Neural cell (in vitro differentiated cells): ENCODE results near the gene ISG20. TPM values are rescaled to one million over a fixed set of nuclear protein-coding genes. Genes with fewer than 3 reads are reported as not detected.

Source experiments
- H2AFZ ChIP-seq: fragments of 200-600, 300-800 bp; sonication (generic), shearing (Covaris generic); 2 replicates; pipeline ENCODE4 v1.6.0; 2014; ENCODE audit warnings: low read depth, mild to moderate bottlenecking, antibody characterized with exemption, low read length, moderate library complexity
- H3F3A ChIP-seq: fragments of 200-600 bp; shearing (Covaris generic); 2 replicates; pipeline ENCODE4 v1.6.1; 2016; ENCODE audit warnings: mild to moderate bottlenecking, moderate library complexity, mixed read lengths, antibody characterized with exemption, low read length; ENCODE audit not compliant: insufficient read depth, poor library complexity, severe bottlenecking
- H3K27ac ChIP-seq: fragments of 200-600, 300-800 bp; sonication (generic), shearing (Covaris generic); 2 replicates; pipeline ENCODE4 v1.5.1; 2014; ENCODE audit warnings: mild to moderate bottlenecking, low read length, moderate library complexity
- H3K27me3 ChIP-seq: fragments of 300-800, 200-600 bp; sonication (generic), shearing (Covaris generic); 2 replicates; pipeline ENCODE4 v1.6.0; 2014; ENCODE audit warnings: mild to moderate bottlenecking, low read depth, low read length, moderate library complexity; ENCODE audit not compliant: insufficient read depth
- H3K36me3 ChIP-seq: fragments of 300-800, 200-600 bp; sonication (generic), shearing (Covaris generic); 2 replicates; pipeline ENCODE4 v1.5.1; 2014; ENCODE audit warnings: mild to moderate bottlenecking, antibody characterized with exemption, low read length, moderate library complexity; ENCODE audit not compliant: insufficient read depth
- H3K4me2 ChIP-seq: fragments of 300-800, 200-600 bp; sonication (generic), shearing (Covaris generic); 2 replicates; pipeline ENCODE4 v1.6.0; 2014; ENCODE audit warnings: mild to moderate bottlenecking, low read length
- H3K4me3 ChIP-seq: fragments of 300-800, 200-600 bp; sonication (generic), shearing (Covaris generic); 2 replicates; pipeline ENCODE4 v1.5.1; 2014; ENCODE audit warnings: mild to moderate bottlenecking, low read length, moderate library complexity
- H3K79me2 ChIP-seq: fragments of 200-600 bp; shearing (Covaris generic); replicated peaks from 2 replicates; pipeline ENCODE4 v1.6.0; 2014; ENCODE audit warnings: mild to moderate bottlenecking, low read length, moderate library complexity; ENCODE audit not compliant: insufficient read depth
- H3K9ac ChIP-seq: fragments of 300-800, 200-600 bp; sonication (generic), shearing (Covaris generic); 2 replicates; pipeline ENCODE4 v1.6.1; 2016; ENCODE audit warnings: mild to moderate bottlenecking, low read length, mixed read lengths
- H3K9me2 ChIP-seq: fragments of 200-600 bp; shearing (Covaris generic); 2 replicates; pipeline ENCODE4 v1.6.1; 2016; ENCODE audit warnings: mild to moderate bottlenecking, low read length, mixed read lengths; ENCODE audit not compliant: insufficient read depth
- H3K9me3 ChIP-seq: fragments of 200-600, 300-800 bp; sonication (generic), shearing (Covaris generic); 2 replicates; pipeline ENCODE4 v1.6.1; 2016; ENCODE audit warnings: mild to moderate bottlenecking, mixed run types, low read length, moderate library complexity, mixed read lengths
- H4K20me1 ChIP-seq: fragments of 200-600 bp; shearing (Covaris generic); 2 replicates; pipeline ENCODE4 v1.6.1; 2016; ENCODE audit warnings: mild to moderate bottlenecking, mixed run types; ENCODE audit not compliant: insufficient read depth
- EP300 ChIP-seq: fragments of 450-650 bp; conservative IDR thresholded peaks from 2 replicates; pipeline ENCODE4 v1.6.1; 2014; ENCODE audit warnings: antibody characterized with exemption, mild to moderate bottlenecking, moderate library complexity; ENCODE audit not compliant: poor library complexity, severe bottlenecking
- EZH2 ChIP-seq: fragments of 200-600, 300-800 bp; shearing (Covaris generic), sonication (generic); IDR thresholded peaks from 2 replicates; pipeline ENCODE4 v1.6.1; 2014; ENCODE audit warnings: antibody characterized with exemption, low read length, borderline replicate concordance, mild to moderate bottlenecking; ENCODE audit not compliant: insufficient read depth, poor library complexity, severe bottlenecking
- MXI1 ChIP-seq: fragments of 450-650 bp; conservative IDR thresholded peaks from 2 replicates; pipeline ENCODE4 v1.6.1; 2014; ENCODE audit warnings: antibody characterized with exemption, mild to moderate bottlenecking; ENCODE audit not compliant: poor library complexity, severe bottlenecking
- POLR2AphosphoS5 ChIP-seq: IDR thresholded peaks from 2 replicates; pipeline ENCODE4 v1.6.1; 2012
- RAD21 ChIP-seq: fragments of 450-650 bp; conservative IDR thresholded peaks from 2 replicates; pipeline ENCODE4 v1.6.1; 2014; ENCODE audit warnings: antibody characterized with exemption, mild to moderate bottlenecking, moderate library complexity
- REST ChIP-seq: IDR thresholded peaks from 2 replicates; pipeline ENCODE4 v1.6.1; 2012; ENCODE audit warnings: borderline replicate concordance
- SMC3 ChIP-seq: fragments of 450-650 bp; conservative IDR thresholded peaks from 2 replicates; pipeline ENCODE4 v1.6.1; 2014; ENCODE audit warnings: antibody characterized with exemption, mild to moderate bottlenecking, moderate library complexity; ENCODE audit not compliant: poor library complexity
- TAF1 ChIP-seq: IDR thresholded peaks from 2 replicates; pipeline ENCODE4 v1.6.1; 2012; ENCODE audit warnings: low read depth
- polyA plus RNA-seq: library from polyadenylated mRNA; depleted of rRNA; stranded (reverse); fragments of >200 nt; gene quantifications from 2 replicates; pipeline ENCODE4 v1.2.3, GENCODE V29; 2014
- TF ChIP-seq, protein P1 (sequence below): fragments of 450-650 bp; IDR thresholded peaks from 2 replicates; pipeline ENCODE4 v1.5.1; 2014; ENCODE audit warnings: antibody characterized with exemption, mild to moderate bottlenecking, moderate library complexity; ENCODE audit not compliant: poor library complexity, severe bottlenecking

Gene ISG20
- polyA plus RNA-seq, 1 donor from 2014 or later, result 0.88 TPM

- Histone ChIP-seq H3K27ac (no peak overlapping the region), H3K9ac (no peak overlapping the region), H3K9me2 (no peaks in the 10 kb centered on the region), H3K9me3 (no peaks in the 10 kb centered on the region), H3F3A (no peaks in the 10 kb centered on the region), H3K36me3 (no peaks in the 10 kb centered on the region), H2AFZ (no peak overlapping the region), H3K4me3 (no peak overlapping the region), H4K20me1 (no peaks in the 10 kb centered on the region), H3K27me3 (no peaks in the 10 kb centered on the region), H3K4me2 (no peak overlapping the region), H3K79me2 (no peaks in the 10 kb centered on the region)
- TF ChIP-seq EZH2 (no peak), RAD21 (no peak), SMC3 (no peak), POLR2AphosphoS5 (no peak), REST (no peak), MXI1 (no peak), EP300 (no peak), TAF1 (no peak)
- TF ChIP-seq, protein P1, sequence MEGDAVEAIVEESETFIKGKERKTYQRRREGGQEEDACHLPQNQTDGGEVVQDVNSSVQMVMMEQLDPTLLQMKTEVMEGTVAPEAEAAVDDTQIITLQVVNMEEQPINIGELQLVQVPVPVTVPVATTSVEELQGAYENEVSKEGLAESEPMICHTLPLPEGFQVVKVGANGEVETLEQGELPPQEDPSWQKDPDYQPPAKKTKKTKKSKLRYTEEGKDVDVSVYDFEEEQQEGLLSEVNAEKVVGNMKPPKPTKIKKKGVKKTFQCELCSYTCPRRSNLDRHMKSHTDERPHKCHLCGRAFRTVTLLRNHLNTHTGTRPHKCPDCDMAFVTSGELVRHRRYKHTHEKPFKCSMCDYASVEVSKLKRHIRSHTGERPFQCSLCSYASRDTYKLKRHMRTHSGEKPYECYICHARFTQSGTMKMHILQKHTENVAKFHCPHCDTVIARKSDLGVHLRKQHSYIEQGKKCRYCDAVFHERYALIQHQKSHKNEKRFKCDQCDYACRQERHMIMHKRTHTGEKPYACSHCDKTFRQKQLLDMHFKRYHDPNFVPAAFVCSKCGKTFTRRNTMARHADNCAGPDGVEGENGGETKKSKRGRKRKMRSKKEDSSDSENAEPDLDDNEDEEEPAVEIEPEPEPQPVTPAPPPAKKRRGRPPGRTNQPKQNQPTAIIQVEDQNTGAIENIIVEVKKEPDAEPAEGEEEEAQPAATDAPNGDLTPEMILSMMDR, result no peak
Measured at GRCh38 chr15:88654430-88655102, 15.8 kb downstream of the ISG20 start.

GRCh38 chr15:88655103-88655553 lies 16.3 kb downstream of the ISG20 start:
- Histone ChIP-seq H3F3A (no peaks in the 10 kb centered on the region), H3K27me3 (no peaks in the 10 kb centered on the region), H3K27ac (no peak overlapping the region), H3K4me2 (no peak overlapping the region), H3K79me2 (no peaks in the 10 kb centered on the region), H2AFZ (no peak overlapping the region), H3K9me2 (no peaks in the 10 kb centered on the region), H3K9me3 (no peaks in the 10 kb centered on the region), H3K4me3 (no peak overlapping the region), H3K36me3 (no peaks in the 10 kb centered on the region), H3K9ac (no peak overlapping the region), H4K20me1 (no peaks in the 10 kb centered on the region)
- TF ChIP-seq TAF1, result no peak
- TF ChIP-seq POLR2AphosphoS5, result no peak
- no peak for TF ChIP-seq EP300
- no peak for TF ChIP-seq EZH2
- no peak for TF ChIP-seq MXI1
- TF ChIP-seq, protein P1, result no peak
- TF ChIP-seq REST, result no peak
- no peak for TF ChIP-seq SMC3
- TF ChIP-seq RAD21, result no peak
